ENCODE results near the gene ATP8A2.

DNA sequence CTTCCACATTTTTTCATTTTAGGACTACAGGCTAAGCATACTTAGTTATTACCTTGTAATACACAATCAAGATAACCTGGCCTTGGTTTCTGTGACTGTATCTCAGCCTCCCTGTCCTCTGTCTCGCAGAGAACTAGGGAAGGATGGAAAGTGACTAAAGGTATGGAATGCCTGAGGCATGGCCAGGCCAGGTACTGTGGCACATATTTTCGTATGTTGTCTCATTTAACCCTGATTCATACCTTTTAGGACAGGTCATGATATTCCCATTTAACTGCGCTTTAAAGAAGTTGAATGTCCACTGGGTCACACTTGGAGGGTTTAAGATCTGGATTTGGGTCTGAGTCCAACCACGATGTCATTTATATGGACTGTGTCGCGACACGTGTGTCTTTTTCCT lies 357.4 kb downstream of the ATP8A2 start:
- TF ChIP-seq, protein P1, sequence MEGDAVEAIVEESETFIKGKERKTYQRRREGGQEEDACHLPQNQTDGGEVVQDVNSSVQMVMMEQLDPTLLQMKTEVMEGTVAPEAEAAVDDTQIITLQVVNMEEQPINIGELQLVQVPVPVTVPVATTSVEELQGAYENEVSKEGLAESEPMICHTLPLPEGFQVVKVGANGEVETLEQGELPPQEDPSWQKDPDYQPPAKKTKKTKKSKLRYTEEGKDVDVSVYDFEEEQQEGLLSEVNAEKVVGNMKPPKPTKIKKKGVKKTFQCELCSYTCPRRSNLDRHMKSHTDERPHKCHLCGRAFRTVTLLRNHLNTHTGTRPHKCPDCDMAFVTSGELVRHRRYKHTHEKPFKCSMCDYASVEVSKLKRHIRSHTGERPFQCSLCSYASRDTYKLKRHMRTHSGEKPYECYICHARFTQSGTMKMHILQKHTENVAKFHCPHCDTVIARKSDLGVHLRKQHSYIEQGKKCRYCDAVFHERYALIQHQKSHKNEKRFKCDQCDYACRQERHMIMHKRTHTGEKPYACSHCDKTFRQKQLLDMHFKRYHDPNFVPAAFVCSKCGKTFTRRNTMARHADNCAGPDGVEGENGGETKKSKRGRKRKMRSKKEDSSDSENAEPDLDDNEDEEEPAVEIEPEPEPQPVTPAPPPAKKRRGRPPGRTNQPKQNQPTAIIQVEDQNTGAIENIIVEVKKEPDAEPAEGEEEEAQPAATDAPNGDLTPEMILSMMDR (IDR thresholded peaks at IDR 0.05), result no peak
- no peak for TF ChIP-seq POLR2A (IDR thresholded peaks at IDR 0.05)

All from testis (tissue), 2 donors.